Limb (tissue), 2 donors: ENCODE data around the gene NDRG4.

Experiments
- DNase-seq, 2 donors: peaks; one replicate each; pipeline ENCODE4 v3.0.0-alpha.2; 2016; ENCODE audit errors: extremely low spot score in 2 of 2

The NDRG4 gene

GRCh38 chr16:58499615-58500351, at the start of gene NDRG4:
TSS of gene NDRG4 (plus strand) at chr16:58500143. CDS start at chr16:58500249, 106 bp downstream.
- peak; percentile 70 to 88 for DNase-seq

DNA sequence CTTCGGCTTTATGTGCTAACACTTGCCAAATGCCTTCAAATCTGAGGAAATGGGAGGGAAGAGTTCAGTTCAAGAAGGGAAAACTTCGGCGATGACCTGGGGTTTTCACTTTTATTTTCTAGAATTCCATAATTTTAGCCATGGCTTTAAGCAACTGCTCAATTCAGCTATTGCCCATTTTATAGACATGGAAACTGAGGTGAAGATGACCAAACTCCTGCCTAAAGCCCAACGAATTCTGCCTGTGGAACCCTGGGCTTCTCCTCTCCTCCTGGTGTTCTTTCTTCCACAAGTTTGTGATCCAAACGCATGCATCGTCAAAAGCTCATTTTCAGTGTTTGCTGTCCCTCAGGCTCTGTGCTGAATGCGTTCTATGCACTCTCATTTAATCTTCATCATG, 49.4 kb upstream of the NDRG4 start:
- no peak for DNase-seq

GRCh38 chr16:58451265-58451689, 48.7 kb upstream of the NDRG4 start:
- DNase-seq, result peak in 1 of 2 donors; percentile 34

- no peak for DNase-seq
Observed at GRCh38 chr16:58451945-58452401, 48.0 kb upstream of the NDRG4 start.

- no peak for DNase-seq
Observed at GRCh38 chr16:58452640-58453039, 47.3 kb upstream of the NDRG4 start.

GRCh38 chr16:58454178-58454577, 45.8 kb upstream of the NDRG4 start:
- no peak for DNase-seq

DNA sequence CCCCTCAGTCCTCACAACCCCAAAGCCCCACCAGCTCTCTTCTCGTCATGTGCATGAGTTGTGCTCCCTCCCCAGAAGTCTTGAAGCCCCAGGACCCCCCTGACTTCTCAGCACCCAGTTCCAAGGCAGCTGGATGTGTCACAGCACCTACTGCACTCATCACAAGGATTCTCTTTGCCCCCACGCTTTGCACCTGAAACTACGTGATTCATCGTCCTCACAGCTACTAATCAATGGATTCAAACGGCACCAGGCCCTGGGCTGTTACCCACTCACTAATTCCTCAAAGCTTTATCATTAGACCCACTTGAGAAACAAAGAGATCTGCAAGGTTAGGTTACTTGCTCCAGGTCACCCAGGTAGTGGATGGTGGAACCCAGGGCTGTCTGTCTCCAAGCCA, 45.1 kb upstream of the NDRG4 start:
- no peak for DNase-seq

DNA sequence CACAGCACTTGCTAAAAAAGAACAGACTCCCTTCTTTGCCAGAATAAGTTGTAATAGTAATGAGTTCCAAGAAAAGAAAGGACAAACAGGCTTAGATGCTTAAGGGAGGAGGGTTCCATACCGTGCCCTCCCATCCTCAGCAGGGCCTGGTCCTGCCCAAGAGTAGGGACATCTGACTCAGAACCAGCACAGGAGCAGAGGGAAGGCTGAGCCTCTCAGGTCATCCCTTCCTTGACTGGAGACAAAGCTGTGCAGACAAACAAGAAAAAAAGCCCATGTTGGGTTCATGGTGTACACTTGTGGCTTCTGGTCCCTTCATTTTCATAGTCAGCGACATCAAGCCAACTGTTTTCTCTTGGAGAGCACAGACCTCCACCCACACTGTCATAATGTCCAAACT, 44.2 kb upstream of the NDRG4 start:
- no peak for DNase-seq

GRCh38 chr16:58456193-58456592, 43.8 kb upstream of the NDRG4 start:
- DNase-seq, result no peak

- no peak for DNase-seq
Observed at GRCh38 chr16:58458606-58459343, 41.2 kb upstream of the NDRG4 start.

DNA sequence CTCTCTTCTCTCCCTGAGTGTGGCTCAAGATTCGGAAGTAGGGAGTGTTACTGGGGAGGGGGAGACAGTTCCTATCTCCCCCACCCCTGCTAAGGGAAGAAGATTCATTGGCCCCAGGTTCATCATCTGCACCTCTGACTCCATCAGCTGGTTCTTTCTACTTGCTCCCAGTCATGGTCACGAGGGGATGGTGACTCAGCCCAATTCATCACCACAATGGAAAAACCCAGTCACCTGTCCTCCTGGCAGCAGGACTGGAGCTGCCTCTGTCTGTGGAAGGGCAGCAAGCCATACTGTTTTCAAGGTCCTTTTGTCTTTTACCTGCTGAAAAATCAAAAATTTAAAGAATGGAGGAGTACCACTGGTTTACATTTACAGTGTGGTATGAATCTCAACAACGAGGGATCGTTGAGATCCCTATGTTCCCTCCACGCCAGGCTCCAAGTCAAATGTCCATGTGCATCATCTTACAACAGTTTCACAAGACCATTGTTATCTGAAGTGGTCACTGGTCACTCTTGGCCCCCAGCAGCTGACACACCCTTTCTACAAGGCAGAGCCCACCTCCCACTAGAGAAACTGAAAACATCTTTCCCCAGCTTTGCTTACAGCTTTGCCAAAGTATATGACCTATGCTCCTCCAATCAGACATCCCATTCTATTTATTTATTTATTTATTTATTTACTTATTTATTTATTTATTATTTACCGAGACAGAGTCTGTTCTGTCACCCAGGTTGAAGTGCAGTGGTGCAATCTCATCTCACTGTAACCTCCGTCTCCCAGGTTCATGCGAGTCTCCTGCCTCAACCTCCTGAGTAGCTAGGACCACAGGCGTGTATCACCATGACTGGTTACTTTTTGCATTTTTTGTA, 40.4 kb upstream of the NDRG4 start:
- no peak for DNase-seq

DNA sequence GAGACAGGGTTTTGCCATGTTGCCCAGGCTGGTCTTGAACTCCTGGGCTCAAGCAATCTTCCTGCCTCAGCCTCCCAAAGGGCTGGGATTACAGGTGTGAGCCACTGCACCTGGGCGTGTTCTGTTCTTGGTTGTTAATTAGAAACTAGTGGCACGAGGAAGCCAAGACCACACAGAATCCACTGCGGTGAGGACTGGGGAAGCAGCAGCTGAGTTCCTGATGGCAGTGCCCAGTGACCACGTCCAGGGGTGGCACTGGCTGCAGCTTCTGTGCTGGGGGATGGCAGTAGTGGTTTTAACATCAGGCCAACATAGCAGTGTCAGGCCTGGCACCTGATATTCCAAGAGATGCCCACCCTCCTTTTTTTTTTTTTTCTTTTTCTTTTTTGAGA, 39.7 kb upstream of the NDRG4 start:
- DNase-seq, result no peak

- no peak for DNase-seq
Observed at GRCh38 chr16:58461056-58461455, 38.9 kb upstream of the NDRG4 start.

GRCh38 chr16:58461640-58462039, 38.3 kb upstream of the NDRG4 start:
- no peak for DNase-seq

GRCh38 chr16:58462089-58462488, 37.9 kb upstream of the NDRG4 start:
- no peak for DNase-seq

DNA sequence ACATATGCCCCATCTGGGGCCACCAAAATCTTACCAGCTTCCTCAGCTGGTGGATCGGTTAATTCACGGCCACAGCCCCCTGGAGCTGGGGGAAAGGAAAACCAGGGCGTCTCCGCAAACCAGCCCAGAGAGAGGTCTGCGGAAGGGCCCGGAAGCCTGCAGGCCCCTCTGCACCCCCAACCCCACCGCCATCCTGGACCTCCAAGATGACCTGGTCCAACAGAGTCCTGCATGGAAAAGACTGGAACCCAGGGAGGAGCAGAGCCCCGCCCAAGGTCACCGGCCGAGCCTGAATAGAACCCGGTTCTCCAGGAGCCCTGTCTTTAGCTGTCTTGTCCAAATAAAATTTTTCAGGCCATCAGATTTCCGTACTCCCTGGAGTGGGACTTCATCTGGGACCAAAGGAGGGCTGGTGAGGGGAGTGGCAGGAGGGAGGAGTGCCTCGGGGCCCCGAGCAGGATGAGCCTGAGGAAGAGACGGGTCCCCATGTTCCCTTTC, 37.4 kb upstream of the NDRG4 start:
- no peak for DNase-seq

- DNase-seq, result peak in 1 of 2 donors; percentile 73
Observed at GRCh38 chr16:58462997-58463941, 36.7 kb upstream of the NDRG4 start.

GRCh38 chr16:58464047-58464915, 35.7 kb upstream of the NDRG4 start:
- peak in 1 of 2 donors; percentile 56 for DNase-seq

DNA sequence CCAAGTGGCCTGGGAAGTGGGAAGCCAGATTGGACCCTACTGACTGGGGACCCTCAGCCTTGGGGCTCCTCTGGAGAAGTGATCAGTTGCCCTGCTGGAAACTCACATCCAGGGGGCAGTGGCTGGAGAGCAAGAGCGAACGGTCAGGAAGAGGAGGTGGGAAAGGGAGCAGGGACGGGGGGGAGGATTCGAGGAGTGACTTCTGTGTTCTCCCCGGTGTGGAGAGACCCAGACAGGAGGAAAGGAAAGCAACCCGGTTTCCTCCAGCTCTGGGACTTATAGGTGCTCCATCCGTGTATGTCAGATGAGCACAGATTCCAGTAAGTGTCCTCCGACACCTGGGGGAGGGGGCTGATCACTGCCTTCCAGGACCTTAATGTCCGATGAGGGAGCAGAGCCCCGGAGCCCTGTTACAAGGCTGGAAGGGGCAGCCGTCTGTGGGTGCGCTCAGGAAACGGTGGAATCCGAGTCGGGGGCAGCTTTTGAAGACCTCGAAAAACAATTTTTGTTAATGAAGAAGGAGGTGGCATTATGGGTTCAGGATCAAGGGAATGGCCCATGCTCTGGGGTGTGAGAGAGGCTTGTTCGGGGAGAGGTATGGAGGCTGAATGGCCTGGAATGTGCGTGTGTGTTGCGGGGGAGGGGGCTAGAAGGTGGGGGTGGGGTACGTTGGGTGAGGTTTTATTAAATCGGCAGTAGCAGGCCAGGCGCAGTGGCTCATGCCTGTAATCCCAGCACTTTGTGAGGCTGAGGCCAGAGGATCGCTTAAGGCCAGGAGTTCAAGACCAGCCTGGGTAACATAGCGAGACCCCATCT, 34.8 kb upstream of the NDRG4 start:
- peak in 1 of 2 donors; percentile 40 for DNase-seq
